A673 (cell line): ENCODE results near the gene PNMA1.

ENCODE experiments used
- CTCF ChIP-seq: fragments of 300-800, 200-600 bp; sonication (generic); conservative IDR thresholded peaks from 2 replicates; pipeline ENCODE4 v1.5.1; 2017; ENCODE audit warnings: low read depth, mild to moderate bottlenecking, antibody characterized with exemption, low read length, moderate library complexity, mixed read lengths
- EZH2 ChIP-seq: fragments of 200-600 bp; sonication (generic); IDR thresholded peaks from 2 replicates; pipeline ENCODE4 v1.6.1; 2017; ENCODE audit warnings: borderline replicate concordance, low read depth, mild to moderate bottlenecking, mixed read lengths, antibody characterized with exemption, low read length; ENCODE audit not compliant: poor library complexity, severe bottlenecking

- TF ChIP-seq CTCF, result no peak
- no peak for TF ChIP-seq EZH2
These were observed 37.0 kb upstream of the PNMA1 start for GRCh38 chr14:73751157-73751691.
